ENCODE measurements around the gene GALNT10. TPM values are rescaled to one million over a fixed set of nuclear protein-coding genes. Genes with fewer than 3 reads are reported as not detected.

Gene GALNT10
- total and polyA plus RNA-seq, 2 of the 8 experiments (the other 6 are each of a cell fraction or from before 2014, with no cell fraction given) = 4.6 to 15.5 TPM

DNA sequence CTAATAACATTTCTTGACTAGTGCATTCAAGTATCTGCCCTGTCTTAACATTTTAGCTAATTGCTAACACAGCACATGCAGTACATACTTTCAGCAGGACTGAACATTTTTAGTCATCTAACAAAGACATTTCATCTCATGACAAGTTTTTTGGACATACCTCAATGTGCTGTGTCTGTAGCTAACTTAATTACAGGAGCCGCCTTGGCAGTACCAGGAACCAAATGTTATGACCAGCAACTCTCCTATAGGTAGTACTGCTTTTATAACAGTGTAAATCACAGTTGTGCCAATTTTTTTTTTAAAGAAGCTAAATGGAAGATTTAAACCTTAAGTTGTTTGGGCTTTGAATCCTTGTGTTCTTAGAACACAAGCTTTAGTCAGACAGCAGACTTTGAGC is 155.9 kb downstream of the GALNT10 start:
- TF ChIP-seq CHD1 (IDR thresholded peaks at IDR 0.05; ENCODE audit: low read depth, low read length) (no peak), POU5F1 (IDR thresholded peaks at IDR 0.05; ENCODE audit: low read depth, low read length) (no peak), SRF (IDR thresholded peaks at IDR 0.05; ENCODE audit: low read depth, low read length) (no peak), SP1 (IDR thresholded peaks at IDR 0.05; ENCODE audit: low read depth, low read length) (no peak), SAP30 (IDR thresholded peaks at IDR 0.05; ENCODE audit: insufficient read depth, insufficient replicate concordance, low read length) (no peak), FOSL1 (IDR thresholded peaks at IDR 0.05; ENCODE audit: insufficient read depth, low read depth, low read length) (no peak), SP4 (IDR thresholded peaks at IDR 0.05; ENCODE audit: low read length) (no peak), GTF2F1 (IDR thresholded peaks at IDR 0.05; ENCODE audit: borderline replicate concordance, low read depth, low read length) (no peak), HDAC2 (IDR thresholded peaks at IDR 0.05; ENCODE audit: borderline replicate concordance in 1 of 2, low read depth in 2 of 2, low read length in 2 of 2) (no peak)
- TF ChIP-seq, protein P1, sequence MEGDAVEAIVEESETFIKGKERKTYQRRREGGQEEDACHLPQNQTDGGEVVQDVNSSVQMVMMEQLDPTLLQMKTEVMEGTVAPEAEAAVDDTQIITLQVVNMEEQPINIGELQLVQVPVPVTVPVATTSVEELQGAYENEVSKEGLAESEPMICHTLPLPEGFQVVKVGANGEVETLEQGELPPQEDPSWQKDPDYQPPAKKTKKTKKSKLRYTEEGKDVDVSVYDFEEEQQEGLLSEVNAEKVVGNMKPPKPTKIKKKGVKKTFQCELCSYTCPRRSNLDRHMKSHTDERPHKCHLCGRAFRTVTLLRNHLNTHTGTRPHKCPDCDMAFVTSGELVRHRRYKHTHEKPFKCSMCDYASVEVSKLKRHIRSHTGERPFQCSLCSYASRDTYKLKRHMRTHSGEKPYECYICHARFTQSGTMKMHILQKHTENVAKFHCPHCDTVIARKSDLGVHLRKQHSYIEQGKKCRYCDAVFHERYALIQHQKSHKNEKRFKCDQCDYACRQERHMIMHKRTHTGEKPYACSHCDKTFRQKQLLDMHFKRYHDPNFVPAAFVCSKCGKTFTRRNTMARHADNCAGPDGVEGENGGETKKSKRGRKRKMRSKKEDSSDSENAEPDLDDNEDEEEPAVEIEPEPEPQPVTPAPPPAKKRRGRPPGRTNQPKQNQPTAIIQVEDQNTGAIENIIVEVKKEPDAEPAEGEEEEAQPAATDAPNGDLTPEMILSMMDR (IDR thresholded peaks at IDR 0.05; ENCODE audit: control extremely low read depth in 1 of 3, insufficient read depth in 1 of 3, low read depth in 1 of 3, low read length in 3 of 3) = no peak
- Histone ChIP-seq H3K23ac (ENCODE audit: insufficient read length) (no peak overlapping the region), H2AFZ (ENCODE audit: low read length) (no peak overlapping the region), H3K27me3 (replicated peaks in 1 of 4; ENCODE audit: control insufficient read depth in 3 of 4, extremely low read depth in 1 of 4, insufficient read depth in 3 of 4, low read length in 3 of 4) (no peaks in the 10 kb centered on the region), H4K5ac (ENCODE audit: insufficient read length, low read depth, low read length) (no peak overlapping the region), H3K56ac (replicated peaks; ENCODE audit: insufficient read length, low read depth, low read length) (no peak overlapping the region), H3K14ac (ENCODE audit: insufficient read length) (no peak overlapping the region), H4K20me1 (replicated peaks in 1 of 2; ENCODE audit: control insufficient read depth in 1 of 2, insufficient read depth in 2 of 2, low read length in 2 of 2) (no peaks in the 10 kb centered on the region), H3K9ac (replicated peaks in 1 of 4; ENCODE audit: extremely low read depth in 1 of 4, low read depth in 3 of 4, low read length in 3 of 4) (no peak overlapping the region), H3K4me3 (ENCODE audit: extremely low read depth in 1 of 4, insufficient read depth in 2 of 4, low read depth in 3 of 4, low read length in 4 of 4) (no peak overlapping the region), H3K9me3 (ENCODE audit: insufficient read depth in 2 of 2, low read depth in 1 of 2, low read length in 1 of 2) (no peaks in the 10 kb centered on the region), H3K79me1 (ENCODE audit: low read depth, low read length) (no peaks in the 10 kb centered on the region), H4K8ac (ENCODE audit: extremely low read depth, insufficient read depth, low read length) (no peak overlapping the region), H3K4me2 (ENCODE audit: insufficient read depth in 1 of 2, low read depth in 2 of 2, low read length in 2 of 2) (no peak overlapping the region), H4K91ac (replicated peaks; ENCODE audit: insufficient read length, low read length) (no peak overlapping the region), H3K27ac (ENCODE audit: low read depth, low read length) (no peak overlapping the region), H3K4ac (replicated peaks; ENCODE audit: insufficient read length, low read depth, low read length) (no peak overlapping the region), H3K23me2 (ENCODE audit: low read depth, low read length) (no peaks in the 10 kb centered on the region), H2BK120ac (replicated peaks; ENCODE audit: low read depth, low read length) (no peak overlapping the region), H2BK20ac (ENCODE audit: low read length) (no peak overlapping the region), H2BK15ac (ENCODE audit: low read length) (no peak overlapping the region), H2BK12ac (ENCODE audit: low read depth, low read length) (no peak overlapping the region), H2BK5ac (ENCODE audit: low read depth, low read length) (no peak overlapping the region), H3K4me1 (replicated peaks in 1 of 4; ENCODE audit: control insufficient read depth in 3 of 4, insufficient read depth in 4 of 4, low read length in 3 of 4) (no peaks in the 10 kb centered on the region), H3K18ac (ENCODE audit: extremely low read depth, low read length) (no peak overlapping the region), H2AK5ac (ENCODE audit: low read depth, low read length) (no peak overlapping the region), H3K36me3 (ENCODE audit: control insufficient read depth in 2 of 4, insufficient read depth in 4 of 4, low read length in 3 of 4) (no peaks in the 10 kb centered on the region), H3K79me2 (ENCODE audit: control insufficient read depth in 1 of 2, insufficient read depth in 2 of 2, low read length in 2 of 2) (no peaks in the 10 kb centered on the region)
- FAIRE-seq = no peak
- no peak for DNase-seq (ENCODE audit: low read depth in 1 of 2, low spot score in 2 of 2)
- POLR2A ChIA-PET (ENCODE audit: partially characterized antibody) = no interaction called here
- CTCF ChIA-PET (ENCODE audit: partially characterized antibody) = interaction anchor here (1.2 kb wide), 1 partner anchor 58 kb away, joined by 4 read pairs; no protein-coding TSS in a partner anchor
- WGBS, 2 experiments (ENCODE audit: extremely low coverage in 1 of 2, insufficient coverage in 1 of 2, insufficient read length in 1 of 2, insufficient replicate concordance in 2 of 2, low coverage in 1 of 2, low lambda C conversion rate in 2 of 2, missing lambda C conversion rate in 1 of 2) = 88% methylated on average over 1 of the region's 1 CpG; no CpG with 5 or more reads in 1 of the 2 experiments
